Measurements from ENCODE around the gene CEP44. TPM values are rescaled to one million over a fixed set of nuclear protein-coding genes. Genes with fewer than 3 reads are reported as not detected.

The CEP44 gene
- total RNA-seq, 1 donor from 2014 or later, result 18.3 TPM

- ChIA-PET POLR2A (no interaction called here), CTCF (no interaction called here)
- Mint-ChIP-seq H3K36me3 (ENCODE audit: low read depth) (peaks cover 28% of the 10 kb centered on the region), H3K9me3 (no peaks in the 10 kb centered on the region), H3K27me3 (no peaks in the 10 kb centered on the region), H3K4me3 (no peak overlapping the region), H3K4me1 (peaks cover 60% of the 10 kb centered on the region), H3K27ac (no peak overlapping the region)
- intact Hi-C loops (cut with micrococcal nuclease), result loop anchor here (5.0 kb wide), 4 partner anchors 59 to 1916 kb away; partner anchors contain the start of genes GALNT7, HMGB2 and SPATA4
- no peak for TF ChIP-seq CTCF (IDR thresholded peaks at IDR 0.05)
- ATAC-seq (ENCODE audit: low read depth), result no peak
- DNase-seq, result no peak
Observed at GRCh38 chr4:174281182-174281737, 2.5 kb upstream of the CEP44 start.

- H3K4me1 Mint-ChIP-seq, result peaks cover 61% of the 10 kb centered on the region
- DNase-seq (no peak), ATAC-seq (ENCODE audit: low read depth) (no peak)
- ChIA-PET CTCF (no interaction called here), POLR2A (no interaction called here)
- no peak for TF ChIP-seq CTCF (IDR thresholded peaks at IDR 0.05)
- H3K4me3 Mint-ChIP-seq, result peak overlapping the region; percentile 99
- peaks cover 28% of the 10 kb centered on the region for H3K36me3 Mint-ChIP-seq (ENCODE audit: low read depth)
- intact Hi-C loops (cut with micrococcal nuclease), result loop anchor here (5.0 kb wide), 4 partner anchors 60 to 1915 kb away; partner anchors contain the start of genes GALNT7, HMGB2 and SPATA4
- H3K27me3 Mint-ChIP-seq, result no peaks in the 10 kb centered on the region
- no peak overlapping the region for H3K27ac Mint-ChIP-seq
- H3K9me3 Mint-ChIP-seq, result no peaks in the 10 kb centered on the region
Observed at GRCh38 chr4:174281901-174282300, 1.8 kb upstream of the CEP44 start.

- Mint-ChIP-seq H3K27me3 (no peaks in the 10 kb centered on the region), H3K27ac (peak overlapping the region; percentile 99), H3K4me1 (peaks cover 58% of the 10 kb centered on the region), H3K9me3 (no peaks in the 10 kb centered on the region), H3K36me3 (ENCODE audit: low read depth) (peaks cover 31% of the 10 kb centered on the region), H3K4me3 (peak overlapping the region; percentile 99)
- DNase-seq (peak; percentile 54), ATAC-seq (ENCODE audit: low read depth) (peak; percentile 96)
- CTCF ChIA-PET, result no interaction called here
- POLR2A ChIA-PET, result interaction anchor here (1.4 to 2.0 kb wide), 4 partner anchors 16 to 1115 kb away, joined by 4 to 10 read pairs (median 6); partner anchors contain the start of genes GALNT7, HMGB2 and SAP30
- intact Hi-C loops (cut with micrococcal nuclease), result loop anchor here (1.0 to 5.0 kb wide), 5 partner anchors 61 to 1914 kb away; partner anchors contain the start of genes GALNT7, HMGB2, SAP30 and SPATA4
- no peak for TF ChIP-seq CTCF (IDR thresholded peaks at IDR 0.05)
Observed at GRCh38 chr4:174282836-174283506, 740 bp upstream of the CEP44 start.

- DNase-seq (no peak), ATAC-seq (ENCODE audit: low read depth) (no peak)
- Mint-ChIP-seq H3K27me3 (no peaks in the 10 kb centered on the region), H3K36me3 (ENCODE audit: low read depth) (peaks cover 27% of the 10 kb centered on the region), H3K9me3 (no peaks in the 10 kb centered on the region), H3K27ac (peak overlapping the region; percentile 99), H3K4me3 (peak overlapping the region; percentile 99), H3K4me1 (peaks cover 53% of the 10 kb centered on the region)
- no peak for TF ChIP-seq CTCF (IDR thresholded peaks at IDR 0.05)
- intact Hi-C loops (cut with micrococcal nuclease), result loop anchor here (5.0 kb wide), 4 partner anchors 62 to 1913 kb away; partner anchors contain the start of genes GALNT7, HMGB2 and SPATA4
- CTCF ChIA-PET, result no interaction called here
- POLR2A ChIA-PET, result interaction anchor here (1.8 kb wide), 1 partner anchor 951 kb away, joined by 10 read pairs; the partner anchor contains the start of gene HMGB2
Observed at GRCh38 chr4:174284487-174284886, 776 bp downstream of the CEP44 start.

- no peak for TF ChIP-seq CTCF (IDR thresholded peaks at IDR 0.05)
- ATAC-seq (ENCODE audit: low read depth), result no peak
- ChIA-PET POLR2A (no interaction called here), CTCF (no interaction called here)
- no peaks in the 10 kb centered on the region for H3K27me3 Mint-ChIP-seq
- no peak for DNase-seq
- H3K36me3 Mint-ChIP-seq (ENCODE audit: low read depth), result peaks cover 21% of the 10 kb centered on the region
- H3K27ac Mint-ChIP-seq, result no peak overlapping the region
- H3K4me3 Mint-ChIP-seq, result no peak overlapping the region
- intact Hi-C loops (cut with micrococcal nuclease), result no loop called here
- peaks cover 37% of the 10 kb centered on the region for H3K4me1 Mint-ChIP-seq
- peaks cover 7% of the 10 kb centered on the region for H3K9me3 Mint-ChIP-seq
Observed at GRCh38 chr4:174286870-174287269, 3.2 kb downstream of the CEP44 start.

Measured in activated B cell treated with CpG ODN at 0.5 μM for 24 hours (primary cell).